Central memory CD8-positive, alpha-beta T cell (primary cell): ENCODE data around the gene ATP5F1B.

Experiments used
- ATAC-seq: fragments of 150-1000 bp; cut with Tn5 transposase; replicated peaks from 2 replicates; pipeline ENCODE4 v1.10.0; 2022; ENCODE audit warnings: mild to moderate bottlenecking, moderate FRiP score, moderate number of reproducible peaks; ENCODE audit not compliant: poor library complexity, severe bottlenecking; ENCODE audit errors: extremely low read depth
- DNase-seq, 2 donors: peaks; one replicate each; pipeline ENCODE4 v3.0.0; 2021; ENCODE audit warnings: low spot score in 2 of 2
- H3K27ac Mint-ChIP-seq: one replicate; pipeline ENCODE4 v1.8.0; 2022; ENCODE audit warnings: low read depth, mild to moderate bottlenecking, moderate library complexity, mixed read lengths
- H3K27me3 Mint-ChIP-seq: one replicate; pipeline ENCODE4 v1.8.0; 2022; ENCODE audit warnings: mixed read lengths
- H3K36me3 Mint-ChIP-seq: one replicate; pipeline ENCODE4 v1.8.0; 2022; ENCODE audit warnings: mild to moderate bottlenecking, moderate library complexity, mixed read lengths; ENCODE audit not compliant: insufficient read depth
- H3K4me1 Mint-ChIP-seq: one replicate; pipeline ENCODE4 v1.8.0; 2022; ENCODE audit warnings: mixed read lengths
- H3K4me3 Mint-ChIP-seq: one replicate; pipeline ENCODE4 v1.8.0; 2022; ENCODE audit warnings: mild to moderate bottlenecking, moderate library complexity, mixed read lengths
- H3K9me3 Mint-ChIP-seq: one replicate; pipeline ENCODE4 v1.8.0; 2022; ENCODE audit warnings: mixed read lengths

The ATP5F1B gene

GRCh38 chr12:56645717-56646446 is at the start of gene ATP5F1B:
Gene ATP5F1B (minus strand): TSS chr12:56645984. CDS start chr12:56645963, 21 bp downstream.
- peak within 1 kb of the TSS; percentile 90 for H3K4me3 Mint-ChIP-seq
- H3K27me3 Mint-ChIP-seq = no peaks in the 10 kb centered on the region
- H3K27ac Mint-ChIP-seq = peak within 1 kb of the TSS; percentile 93
- no peaks in the 10 kb centered on the region for H3K9me3 Mint-ChIP-seq
- peaks cover 20% of the 10 kb centered on the region for H3K4me1 Mint-ChIP-seq
- peaks cover 48% of the 10 kb centered on the region for H3K36me3 Mint-ChIP-seq
- ATAC-seq (peak; percentile 97), DNase-seq (peak; percentile 68 to 89)

DNA sequence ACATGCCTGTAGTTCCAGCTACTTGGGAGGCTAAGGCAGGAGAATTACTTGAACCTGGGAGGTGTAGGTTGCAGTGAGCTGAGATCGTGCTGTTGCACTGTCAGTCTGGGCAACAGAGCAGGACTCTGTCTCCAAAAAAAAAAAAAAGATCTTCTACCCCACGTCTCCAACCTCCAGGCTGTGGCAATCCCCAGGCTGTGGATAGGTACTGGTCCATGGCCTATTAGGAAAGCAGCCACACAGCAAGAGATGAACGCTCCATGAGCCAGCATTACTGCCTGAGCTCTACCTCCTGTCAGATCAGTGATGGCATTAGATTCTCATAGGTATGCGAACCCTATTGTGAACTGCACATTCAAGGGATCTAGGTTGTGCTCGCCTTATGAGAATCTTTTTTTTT is 48.4 kb upstream of the ATP5F1B start:
- DNase-seq = no peak
- peaks cover 2% of the 10 kb centered on the region for H3K36me3 Mint-ChIP-seq
- H3K9me3 Mint-ChIP-seq = no peaks in the 10 kb centered on the region
- H3K4me3 Mint-ChIP-seq = no peak overlapping the region
- ATAC-seq = no peak
- H3K4me1 Mint-ChIP-seq = no peaks in the 10 kb centered on the region
- no peak overlapping the region for H3K27ac Mint-ChIP-seq
- H3K27me3 Mint-ChIP-seq = no peaks in the 10 kb centered on the region

- no peaks in the 10 kb centered on the region for H3K9me3 Mint-ChIP-seq
- peak overlapping the region; percentile 98 for H3K4me3 Mint-ChIP-seq
- H3K27ac Mint-ChIP-seq = peak overlapping the region; percentile 98
- DNase-seq (no peak), ATAC-seq (no peak)
- H3K27me3 Mint-ChIP-seq = no peaks in the 10 kb centered on the region
- peaks cover 38% of the 10 kb centered on the region for H3K4me1 Mint-ChIP-seq
- H3K36me3 Mint-ChIP-seq = peaks cover 42% of the 10 kb centered on the region
Measured at GRCh38 chr12:56688846-56689109, 43.0 kb upstream of the ATP5F1B start.

DNA sequence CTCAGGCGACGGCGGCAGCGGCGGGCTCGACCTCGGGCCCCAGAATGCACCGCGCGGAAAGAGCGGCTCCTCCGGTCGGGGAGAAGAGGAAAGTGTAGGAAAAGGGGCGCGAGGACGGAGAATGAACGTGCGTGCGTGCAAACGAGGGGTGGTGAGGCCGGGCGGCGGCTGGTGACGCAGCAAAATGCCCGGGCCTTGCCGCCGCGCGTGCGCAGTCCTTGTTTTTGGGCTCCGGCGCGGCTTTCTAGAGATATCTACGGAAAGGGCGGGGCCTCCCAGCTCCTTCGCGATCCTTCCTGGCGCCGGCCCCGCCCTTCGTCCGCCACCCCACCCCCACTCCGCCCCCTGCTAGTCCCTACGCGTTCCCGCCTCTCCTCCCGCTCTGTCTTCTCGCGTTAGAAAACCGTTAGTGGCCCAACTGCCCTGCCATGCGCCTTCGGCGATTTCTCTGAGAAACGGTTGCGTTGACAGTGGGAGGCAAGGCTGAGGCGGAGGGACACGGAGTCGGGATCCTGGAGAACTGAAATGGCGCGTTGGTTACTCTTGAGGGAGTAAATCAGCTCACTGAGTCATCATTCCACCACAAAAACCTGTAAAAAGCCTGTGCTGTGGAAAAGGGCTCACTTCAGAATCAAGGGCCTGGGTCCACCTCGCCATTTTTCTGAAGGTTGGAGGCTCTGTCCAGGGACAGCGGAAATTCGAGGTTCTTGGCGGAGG is 42.5 kb upstream of the ATP5F1B start, which contains the start of gene PTGES3:
Gene PTGES3 (minus strand): TSS at position 156 of the 717 bp plus-strand sequence. CDS start 285 bp downstream, outside the sequence.
- ATAC-seq (peak; percentile 48), DNase-seq (peak; percentile 92 to 94)
- Mint-ChIP-seq H3K36me3 (peaks cover 46% of the 10 kb centered on the region), H3K4me3 (peak within 1 kb of the TSS; percentile 98), H3K27me3 (no peaks in the 10 kb centered on the region), H3K4me1 (peaks cover 41% of the 10 kb centered on the region), H3K27ac (peak within 1 kb of the TSS; percentile 98), H3K9me3 (no peaks in the 10 kb centered on the region)

DNA sequence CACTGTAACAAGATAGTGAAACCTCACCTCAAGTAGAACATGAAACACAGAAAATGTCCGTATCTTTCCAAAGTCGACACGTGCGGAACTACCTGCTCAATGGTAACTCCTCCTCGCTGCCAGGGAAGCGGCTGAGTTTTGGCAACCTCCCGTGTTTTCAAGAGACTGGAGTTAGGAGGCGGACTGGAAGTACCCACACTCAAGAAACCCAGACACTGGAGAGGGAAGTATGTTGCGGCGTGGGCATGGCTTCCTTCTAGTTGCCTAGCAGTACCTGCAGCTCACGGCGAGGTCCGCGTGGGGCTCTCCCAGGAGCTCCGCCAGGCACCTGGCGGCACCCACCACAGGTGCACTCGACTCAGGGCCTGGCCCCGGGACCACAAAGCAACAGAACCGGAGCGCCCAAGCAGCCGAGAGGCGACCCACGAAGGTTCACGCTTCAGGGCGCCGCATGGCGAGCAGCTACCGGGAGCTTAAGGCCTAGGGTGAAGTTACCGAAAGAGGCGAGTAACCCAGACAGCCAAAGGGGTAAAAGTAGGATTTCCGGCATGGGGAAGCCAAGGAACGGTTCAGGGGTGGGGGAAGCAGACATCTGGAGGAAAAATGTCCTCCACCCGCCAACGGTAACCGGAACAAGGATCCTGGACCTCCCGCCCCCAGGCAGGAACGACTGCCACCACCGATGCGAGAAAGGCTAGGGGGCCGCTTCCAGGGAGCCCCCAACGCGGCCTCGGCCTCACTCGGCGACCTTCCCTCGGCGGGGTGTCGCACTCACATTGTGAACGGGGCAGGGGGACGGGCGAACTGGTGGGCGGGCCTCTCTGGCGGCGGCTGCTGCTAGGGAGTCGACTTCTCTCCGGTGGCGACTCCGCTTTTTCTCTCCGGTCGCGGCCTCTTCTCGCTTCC is 41.7 kb upstream of the ATP5F1B start:
- Mint-ChIP-seq H3K4me3 (peak overlapping the region; percentile 98), H3K27me3 (no peaks in the 10 kb centered on the region), H3K27ac (peak overlapping the region; percentile 98), H3K9me3 (no peaks in the 10 kb centered on the region), H3K36me3 (peaks cover 51% of the 10 kb centered on the region), H3K4me1 (peaks cover 46% of the 10 kb centered on the region)
- peak; percentile 35 for ATAC-seq
- DNase-seq = peak; percentile 46 to 47

GRCh38 chr12:56684745-56685359 is 39.1 kb upstream of the ATP5F1B start:
- Mint-ChIP-seq H3K27me3 (no peaks in the 10 kb centered on the region), H3K36me3 (peaks cover 70% of the 10 kb centered on the region), H3K27ac (peak overlapping the region; percentile 98), H3K9me3 (no peaks in the 10 kb centered on the region), H3K4me3 (peak overlapping the region; percentile 98), H3K4me1 (peaks cover 57% of the 10 kb centered on the region)
- no peak for DNase-seq
- ATAC-seq = no peak

DNA sequence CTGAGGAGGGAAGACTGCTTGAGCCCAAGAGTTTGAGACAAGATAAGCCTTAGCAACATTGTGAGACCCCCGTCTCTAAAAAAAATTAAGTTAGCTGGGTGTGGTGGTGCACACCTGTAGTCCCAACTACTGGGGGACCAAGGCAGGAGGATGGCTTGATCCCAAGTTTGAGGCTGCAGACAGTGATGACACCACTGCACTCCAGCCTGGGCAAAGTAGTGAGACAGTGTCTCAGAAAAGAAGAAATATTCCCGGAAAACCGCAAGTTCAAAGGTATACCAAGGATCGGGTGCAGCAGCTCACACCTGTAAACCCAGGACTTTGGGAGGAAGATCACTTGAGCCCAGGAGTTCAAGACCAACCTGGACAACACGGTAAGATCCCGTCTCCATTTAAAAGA is 36.5 kb upstream of the ATP5F1B start:
- Mint-ChIP-seq H3K4me1 (peaks cover 66% of the 10 kb centered on the region), H3K27me3 (no peaks in the 10 kb centered on the region), H3K9me3 (no peaks in the 10 kb centered on the region), H3K4me3 (peak overlapping the region; percentile 98), H3K36me3 (peaks cover 66% of the 10 kb centered on the region), H3K27ac (peak overlapping the region; percentile 98)
- DNase-seq (no peak), ATAC-seq (no peak)

DNA sequence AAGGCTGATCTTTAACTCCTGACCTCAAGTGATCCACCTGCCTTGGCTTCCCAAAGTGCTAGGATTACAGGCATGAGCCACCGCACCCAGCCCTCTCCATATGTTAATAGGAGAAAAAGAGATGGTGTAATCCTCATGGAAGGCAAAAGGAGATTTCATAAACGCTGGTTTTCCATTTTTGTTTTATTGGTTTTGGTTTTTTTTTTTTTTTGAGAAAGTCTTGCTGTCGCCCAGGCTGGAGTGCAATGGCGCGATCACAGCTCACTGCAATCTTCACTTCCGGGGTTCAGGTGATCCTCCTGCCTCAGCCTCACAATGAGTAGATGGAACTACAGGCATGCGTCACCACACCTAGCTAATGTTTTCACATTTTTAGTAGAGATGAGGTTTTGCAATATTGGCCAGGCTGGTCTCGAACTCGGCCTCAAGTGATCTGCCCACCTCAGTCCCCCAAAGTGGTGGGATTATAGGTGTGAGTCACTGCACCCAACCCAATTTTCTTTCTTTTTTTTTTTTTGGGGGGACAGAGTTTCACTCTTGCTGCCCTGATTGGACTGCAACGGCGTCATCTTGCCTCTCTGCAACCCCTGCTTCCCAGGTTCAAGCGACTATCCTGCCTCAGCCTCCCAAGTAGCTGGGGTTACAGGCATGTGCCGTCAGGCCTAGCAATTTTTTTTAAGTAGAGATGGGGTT is 34.2 kb upstream of the ATP5F1B start:
- peaks cover 65% of the 10 kb centered on the region for H3K4me1 Mint-ChIP-seq
- peak overlapping the region; percentile 51 for H3K27ac Mint-ChIP-seq
- H3K4me3 Mint-ChIP-seq = peak overlapping the region; percentile 58
- DNase-seq (no peak), ATAC-seq (no peak)
- peaks cover 58% of the 10 kb centered on the region for H3K36me3 Mint-ChIP-seq
- no peaks in the 10 kb centered on the region for H3K27me3 Mint-ChIP-seq
- H3K9me3 Mint-ChIP-seq = no peaks in the 10 kb centered on the region

- peaks cover 53% of the 10 kb centered on the region for H3K4me1 Mint-ChIP-seq
Measured at GRCh38 chr12:56678852-56679251, 33.1 kb upstream of the ATP5F1B start.

GRCh38 chr12:56677680-56678079 is 31.9 kb upstream of the ATP5F1B start:
- peak; percentile 26 for ATAC-seq
- H3K36me3 Mint-ChIP-seq = peaks cover 49% of the 10 kb centered on the region
- H3K27me3 Mint-ChIP-seq = no peaks in the 10 kb centered on the region
- H3K4me1 Mint-ChIP-seq = peaks cover 54% of the 10 kb centered on the region
- H3K27ac Mint-ChIP-seq = peak overlapping the region; percentile 51
- no peak overlapping the region for H3K4me3 Mint-ChIP-seq
- DNase-seq = no peak
- H3K9me3 Mint-ChIP-seq = no peaks in the 10 kb centered on the region

More at GRCh38 chr12:56678852-56679251, 33.1 kb upstream of the ATP5F1B start:
- H3K36me3 Mint-ChIP-seq = peaks cover 51% of the 10 kb centered on the region
- no peaks in the 10 kb centered on the region for H3K27me3 Mint-ChIP-seq
- DNase-seq = no peak
- H3K4me3 Mint-ChIP-seq = peak overlapping the region; percentile 9
- no peak overlapping the region for H3K27ac Mint-ChIP-seq
- ATAC-seq = no peak
- no peaks in the 10 kb centered on the region for H3K9me3 Mint-ChIP-seq

GRCh38 chr12:56676851-56677580 is 31.2 kb upstream of the ATP5F1B start:
- Mint-ChIP-seq H3K9me3 (no peaks in the 10 kb centered on the region), H3K36me3 (peaks cover 54% of the 10 kb centered on the region), H3K27me3 (no peaks in the 10 kb centered on the region), H3K4me3 (no peak overlapping the region), H3K4me1 (peaks cover 54% of the 10 kb centered on the region), H3K27ac (peak overlapping the region; percentile 51)
- no peak for DNase-seq
- ATAC-seq = peak; percentile 25
